HG03025 (cell line): ENCODE results near the gene KCNQ1.

Experiments used
- ATAC-seq: cut with Tn5 transposase; IDR thresholded peaks from one replicate; pipeline ENCODE4 v1.9.1; 2021; ENCODE audit warnings: mild to moderate bottlenecking, moderate library complexity; ENCODE audit not compliant: unreplicated experiment, low FRiP score

The KCNQ1 gene

GRCh38 chr11:2891326-2892214 is 446.8 kb downstream of the KCNQ1 start:
- no peak for ATAC-seq

DNA sequence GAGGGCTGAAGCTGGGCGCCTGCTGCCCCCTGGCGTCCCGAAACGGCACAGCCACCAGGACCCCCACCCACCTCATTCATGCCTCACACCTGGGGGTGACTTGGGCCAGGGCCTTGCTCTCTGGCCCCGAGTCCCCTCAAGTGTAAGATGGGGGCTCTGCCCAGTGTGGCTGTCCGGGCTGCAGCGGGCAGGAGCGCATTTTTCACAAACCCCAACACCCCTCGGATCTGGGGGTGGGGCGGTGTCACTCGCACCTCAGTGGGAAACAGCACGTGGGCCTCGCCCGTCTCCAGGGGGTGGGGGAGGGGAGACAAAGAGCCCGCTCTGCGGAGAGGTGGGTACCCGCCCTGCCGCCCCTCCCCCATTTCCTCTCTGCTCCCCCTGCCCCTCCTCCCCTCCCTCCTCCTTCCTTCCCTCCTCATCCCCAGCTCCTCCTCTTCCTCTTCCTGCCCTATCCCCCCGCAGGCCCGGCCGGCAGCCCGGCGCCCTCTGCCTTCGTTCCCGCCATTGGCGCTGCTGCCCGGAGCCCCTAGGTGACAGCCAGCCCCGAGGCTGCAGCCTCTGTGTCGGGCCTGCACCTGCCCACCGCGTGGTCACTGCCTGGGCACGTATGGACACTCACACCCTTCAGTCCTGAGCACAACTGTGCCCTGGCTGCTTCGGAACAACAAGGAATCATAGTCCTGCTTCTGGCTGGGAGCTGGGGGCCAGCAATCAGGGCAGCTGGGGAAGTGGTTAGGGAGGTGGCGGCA is 447.6 kb downstream of the KCNQ1 start:
- no peak for ATAC-seq

DNA sequence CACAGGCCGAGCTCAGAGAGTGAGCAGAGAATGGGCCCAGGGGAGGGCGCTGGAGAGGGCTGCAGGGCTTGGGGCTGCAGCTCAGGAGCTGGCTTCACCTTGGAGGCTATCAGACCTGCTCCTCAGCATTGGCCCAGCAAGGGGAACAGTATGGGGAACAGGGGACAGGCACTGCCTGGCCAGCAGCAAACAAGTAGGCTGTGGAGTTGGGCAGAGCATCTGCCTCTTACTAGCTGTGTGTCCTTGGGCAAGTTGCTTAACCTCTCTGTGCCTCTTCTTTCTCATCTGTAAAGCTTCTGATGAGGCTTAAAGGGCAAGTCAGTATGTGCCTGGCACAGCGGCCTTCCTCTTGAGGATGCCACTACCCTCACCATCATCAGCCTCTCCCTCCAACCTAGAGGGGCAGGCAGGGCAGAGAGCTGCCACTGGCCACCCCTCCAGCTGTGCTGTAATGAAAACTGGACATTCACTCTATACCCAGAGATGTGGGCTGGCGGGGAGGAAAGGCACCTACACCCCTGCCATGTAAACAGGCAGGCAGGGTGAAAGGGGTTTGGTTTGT is 448.2 kb downstream of the KCNQ1 start:
- ATAC-seq, result no peak

GRCh38 chr11:2893935-2894334 is 449.1 kb downstream of the KCNQ1 start:
- ATAC-seq, result no peak

DNA sequence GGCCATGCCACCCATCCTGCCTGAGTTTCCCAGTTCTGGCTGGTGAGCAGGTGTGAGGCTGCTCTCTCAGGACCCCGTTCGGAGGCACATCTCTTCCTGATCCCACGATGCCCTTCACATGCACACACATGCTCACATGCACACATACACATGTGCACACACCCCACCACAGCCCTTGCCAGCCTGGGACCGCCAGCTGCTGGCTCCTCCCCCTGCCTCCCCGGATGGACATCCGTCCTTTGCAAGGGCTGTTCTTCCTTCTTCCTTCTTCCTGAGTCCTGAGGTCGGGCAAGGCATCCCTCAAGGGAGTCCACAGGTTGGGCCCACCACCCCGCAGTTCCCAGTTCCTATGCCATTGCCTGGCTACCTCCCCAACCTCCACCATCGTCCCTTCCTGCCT is 451.2 kb downstream of the KCNQ1 start:
- ATAC-seq, result no peak

DNA sequence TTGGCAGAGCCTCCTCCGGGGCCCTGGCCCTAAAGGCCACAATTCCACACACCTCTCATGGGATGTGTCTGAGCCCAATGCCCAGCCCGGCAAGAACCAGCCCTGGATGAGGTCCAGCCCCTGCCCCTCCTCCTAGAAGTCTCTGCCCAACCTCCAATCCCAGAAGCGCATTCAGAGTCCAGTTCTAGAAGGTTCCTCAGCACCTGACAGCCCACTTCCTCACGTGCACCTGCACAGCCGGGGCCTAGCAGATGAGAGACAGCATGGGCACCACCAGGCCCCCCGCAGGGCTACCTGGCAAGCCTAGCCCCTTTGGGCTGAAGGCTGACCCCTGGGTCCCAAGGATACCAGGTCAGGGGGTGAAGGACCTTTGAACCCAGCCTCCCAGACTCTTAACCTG is 452.2 kb downstream of the KCNQ1 start:
- ATAC-seq, result no peak

DNA sequence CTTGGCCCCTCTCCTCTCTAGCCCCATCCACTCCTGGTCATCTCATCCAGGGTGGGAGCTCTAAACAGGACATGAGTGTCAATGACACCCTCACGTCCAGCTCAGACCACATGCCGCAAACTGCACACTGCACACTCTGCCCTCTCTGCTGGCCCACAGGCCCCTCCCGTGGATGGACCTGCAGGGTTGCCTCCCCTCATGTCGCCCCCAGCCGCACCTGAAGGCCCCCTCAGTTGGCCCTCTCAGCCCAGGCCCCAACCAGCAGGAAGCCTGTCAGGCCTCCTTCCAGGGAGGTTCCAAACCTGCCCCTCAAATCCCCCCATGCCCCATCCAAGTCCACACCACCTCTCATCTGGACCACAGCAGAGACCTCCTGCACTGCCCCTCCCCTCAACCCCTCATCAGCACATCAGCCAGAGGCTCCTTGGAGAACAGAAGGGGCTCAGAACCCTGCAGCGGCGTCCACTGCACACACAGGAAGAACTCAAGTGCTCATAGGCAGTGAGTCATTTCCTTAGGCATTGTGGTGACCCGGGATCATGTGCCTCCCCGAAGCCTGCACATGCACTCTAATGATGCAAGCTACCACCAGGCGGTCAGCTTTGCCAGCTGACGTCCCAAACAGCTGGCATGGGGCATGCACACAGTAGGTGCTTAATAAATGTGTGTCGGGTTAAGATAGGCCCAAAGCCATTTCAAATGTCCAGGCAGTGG is 453.7 kb downstream of the KCNQ1 start:
- no peak for ATAC-seq
